H9 (cell line): ENCODE measurements around the gene NXPH1. TPM values are rescaled to one million over a fixed set of nuclear protein-coding genes. Genes with fewer than 3 reads are reported as not detected.

ENCODE experiments used
- DNase-seq: peaks from one replicate; pipeline ENCODE4 v3.0.0-alpha.2; 2017
- H2AFZ ChIP-seq: one replicate; pipeline ENCODE4 v1.6.1; 2013; ENCODE audit warnings: mild to moderate bottlenecking, low read length, control low read depth, moderate library complexity
- H2AK5ac ChIP-seq: 2 replicates; pipeline ENCODE4 v1.6.1; 2013; ENCODE audit warnings: low read length, control low read depth, mixed read lengths; ENCODE audit not compliant: insufficient read length
- H2BK120ac ChIP-seq: one replicate; pipeline ENCODE4 v1.6.1; 2013; ENCODE audit warnings: low read depth, mild to moderate bottlenecking, low read length, control low read depth, inconsistent platforms; ENCODE audit not compliant: poor library complexity, severe bottlenecking
- H2BK12ac ChIP-seq: 2 replicates; pipeline ENCODE4 v1.6.1; 2013; ENCODE audit warnings: low read length, control low read depth, mixed read lengths, low read depth; ENCODE audit not compliant: insufficient read length
- H2BK15ac ChIP-seq: 2 replicates; pipeline ENCODE4 v1.6.1; 2013; ENCODE audit warnings: low read depth, low read length, control low read depth
- H2BK20ac ChIP-seq: one replicate; pipeline ENCODE4 v1.6.1; 2013; ENCODE audit warnings: low read depth, mild to moderate bottlenecking, low read length, control low read depth, inconsistent platforms; ENCODE audit not compliant: poor library complexity, severe bottlenecking
- H2BK5ac ChIP-seq: 2 replicates; pipeline ENCODE4 v1.6.1; 2013; ENCODE audit warnings: low read length, control low read depth, mixed read lengths; ENCODE audit not compliant: insufficient read length
- H3K14ac ChIP-seq: 2 replicates; pipeline ENCODE4 v1.6.1; 2013; ENCODE audit warnings: low read length, control low read depth; ENCODE audit not compliant: insufficient read depth
- H3K18ac ChIP-seq: 2 replicates; pipeline ENCODE4 v1.6.1; 2013; ENCODE audit warnings: low read depth, mild to moderate bottlenecking, mixed read lengths, low read length, control low read depth; ENCODE audit not compliant: insufficient read length
- H3K23ac ChIP-seq: 2 replicates; pipeline ENCODE4 v1.6.1; 2013; ENCODE audit warnings: low read length, control low read depth, mixed read lengths, low read depth; ENCODE audit not compliant: insufficient read length
- H3K23me2 ChIP-seq: 2 replicates; pipeline ENCODE4 v1.6.1; 2013; ENCODE audit warnings: low read depth, mild to moderate bottlenecking, mixed read lengths, low read length, control low read depth; ENCODE audit not compliant: insufficient read length, poor library complexity, severe bottlenecking
- H3K27ac ChIP-seq: 2 replicates; pipeline ENCODE4 v1.5.1; 2013; ENCODE audit warnings: low read length, control low read depth, mixed read lengths, low read depth; ENCODE audit not compliant: insufficient read length
- H3K27me3 ChIP-seq: 2 replicates; pipeline ENCODE4 v1.6.1; 2013; ENCODE audit warnings: low read length, control low read depth, inconsistent platforms; ENCODE audit not compliant: insufficient read depth
- H3K4ac ChIP-seq: 2 replicates; pipeline ENCODE4 v1.6.1; 2013; ENCODE audit warnings: low read depth, mild to moderate bottlenecking, control low read depth, inconsistent platforms, low read length, moderate library complexity
- H3K4me1 ChIP-seq: 2 replicates; pipeline ENCODE4 v1.6.1; 2013; ENCODE audit warnings: low read length, control low read depth, inconsistent platforms; ENCODE audit not compliant: insufficient read depth
- H3K4me2 ChIP-seq: 2 replicates; pipeline ENCODE4 v1.6.1; 2013; ENCODE audit warnings: low read length, control low read depth, mixed read lengths; ENCODE audit not compliant: insufficient read length, insufficient read depth
- H3K56ac ChIP-seq: 2 replicates; pipeline ENCODE4 v1.6.1; 2013; ENCODE audit warnings: low read depth, mild to moderate bottlenecking, mixed read lengths, low read length, control low read depth; ENCODE audit not compliant: insufficient read length
- H3K79me1 ChIP-seq: 2 replicates; pipeline ENCODE4 v1.6.1; 2013; ENCODE audit warnings: low read depth, mild to moderate bottlenecking, moderate library complexity, low read length, control low read depth, inconsistent platforms; ENCODE audit not compliant: insufficient read depth, poor library complexity, severe bottlenecking
- H3K79me2 ChIP-seq: 2 replicates; pipeline ENCODE4 v1.6.1; 2013; ENCODE audit warnings: low read length, control low read depth, inconsistent platforms; ENCODE audit not compliant: insufficient read depth
- H3K9ac ChIP-seq: 2 replicates; pipeline ENCODE4 v1.6.1; 2013; ENCODE audit warnings: low read length, control low read depth, mixed read lengths; ENCODE audit not compliant: insufficient read length; ENCODE audit errors: extremely low read depth
- H3K9me3 ChIP-seq: one replicate; pipeline ENCODE4 v1.6.1; 2013; ENCODE audit warnings: low read depth, low read length, inconsistent platforms; ENCODE audit not compliant: control insufficient read depth
- H3T11ph ChIP-seq: one replicate; pipeline ENCODE4 v1.6.1; 2013; ENCODE audit warnings: mild to moderate bottlenecking, low read length, control low read depth, inconsistent platforms
- H4K20me1 ChIP-seq: one replicate; pipeline ENCODE4 v1.6.1; 2013; ENCODE audit not compliant: control insufficient read depth, insufficient read length, insufficient read depth
- H4K5ac ChIP-seq: 2 replicates; pipeline ENCODE4 v1.6.1; 2013; ENCODE audit warnings: low read depth, mild to moderate bottlenecking, mixed read lengths, low read length, control low read depth; ENCODE audit not compliant: insufficient read length
- H4K8ac ChIP-seq: replicated peaks from 2 replicates; pipeline ENCODE4 v1.6.1; 2013; ENCODE audit warnings: low read length, control low read depth, mixed read lengths, low read depth; ENCODE audit not compliant: insufficient read length
- H4K91ac ChIP-seq: 2 replicates; pipeline ENCODE4 v1.6.1; 2013; ENCODE audit warnings: low read depth, mild to moderate bottlenecking, moderate library complexity, mixed read lengths, low read length, control low read depth; ENCODE audit not compliant: insufficient read length
- H3K27ac Mint-ChIP-seq, 3 experiments: 2 replicates in 2 of 3; 3 replicates in 1 of 3; pipeline ENCODE4 v1.8.0; 2020 to 2021; ENCODE audit warnings: mixed read lengths in 3 of 3, mild to moderate bottlenecking in 1 of 3, moderate library complexity in 1 of 3
- H3K27me3 Mint-ChIP-seq: 2 replicates; pipeline ENCODE4 v1.8.0; 2021; ENCODE audit warnings: low read depth, mild to moderate bottlenecking, moderate library complexity, mixed read lengths
- H3K36me3 Mint-ChIP-seq, 3 experiments: 2 replicates in 2 of 3; 3 replicates in 1 of 3; pipeline ENCODE4 v1.8.0; 2020 to 2021; ENCODE audit warnings: low read depth in 3 of 3, mixed read lengths in 3 of 3; ENCODE audit not compliant: insufficient read depth in 1 of 3
- H3K4me1 Mint-ChIP-seq, 2 experiments: 2 replicates each; pipeline ENCODE4 v1.8.0; 2020; ENCODE audit warnings: mixed read lengths in 2 of 2
- H3K4me3 Mint-ChIP-seq, 2 experiments: 2 replicates in 1 of 2; 3 replicates in 1 of 2; pipeline ENCODE4 v1.8.0; 2020 to 2021; ENCODE audit warnings: mild to moderate bottlenecking in 2 of 2, mixed read lengths in 2 of 2, moderate library complexity in 1 of 2
- H3K9me3 Mint-ChIP-seq, 2 experiments: 2 replicates in 1 of 2; 3 replicates in 1 of 2; pipeline ENCODE4 v1.8.0; 2020; ENCODE audit warnings: mild to moderate bottlenecking in 2 of 2, mixed read lengths in 2 of 2, moderate library complexity in 1 of 2
- CTCF ChIP-seq: fragments of 200-600 bp; sonication (generic); conservative IDR thresholded peaks from 3 replicates; pipeline ENCODE4 v1.8.0; 2021; ENCODE audit warnings: antibody characterized with exemption, mild to moderate bottlenecking
- WGBS: extraction: QIAGEN DNeasy Blood & Tissue Kit; methylation state at CpG from one replicate; pipeline ENCODE4 v1.1.7; 2013; ENCODE audit warnings: missing lambda C conversion rate, low lambda C conversion rate, mixed read lengths; ENCODE audit not compliant: insufficient read length; ENCODE audit errors: extremely low coverage; 5-methylcytosine and 5-hydroxymethylcytosine counted together
- total RNA-seq: library from RNA; stranded (reverse); gene quantifications from 2 replicates; pipeline ENCODE4 v1.2.1, GENCODE V29; 2021

NXPH1 gene
- total RNA-seq, 1 experiment from 2014 or later, result 0.15 TPM

GRCh38 chr7:8719102-8719501 is 285.7 kb downstream of the NXPH1 start:
- H3K4me2 ChIP-seq, result no peak overlapping the region
- WGBS, result no CpG with 5 or more reads among the region's 1 CpG
- no peaks in the 10 kb centered on the region; a peak in 1 of 4 replicates for H3K4me1 Mint-ChIP-seq

More at GRCh38 chr7:8719102-8719501, 285.7 kb downstream of the NXPH1 start:
- no peak overlapping the region for H2BK20ac ChIP-seq
- H3K56ac ChIP-seq, result no peak overlapping the region
- H2AFZ ChIP-seq, result no peak overlapping the region
- no peaks in the 10 kb centered on the region for H3K36me3 Mint-ChIP-seq
- H3K9me3 ChIP-seq, result no peaks in the 10 kb centered on the region
- H3K4me1 ChIP-seq, result no peaks in the 10 kb centered on the region
- peaks cover 0 to under 1% of the 10 kb centered on the region in 2 experiments; a peak in 1 of 5 replicates for H3K9me3 Mint-ChIP-seq
- no peak overlapping the region for H3K9ac ChIP-seq
- H3K27ac Mint-ChIP-seq, result no peak overlapping the region
- H2BK120ac ChIP-seq, result no peak overlapping the region
- H3K4ac ChIP-seq, result no peak overlapping the region
- no peak overlapping the region for H3T11ph ChIP-seq
- no peaks in the 10 kb centered on the region for H4K20me1 ChIP-seq
- no peaks in the 10 kb centered on the region for H3K79me2 ChIP-seq
- H2BK15ac ChIP-seq, result no peak overlapping the region
- no peak overlapping the region for H3K14ac ChIP-seq
- H3K18ac ChIP-seq, result no peak overlapping the region
- no peaks in the 10 kb centered on the region for H3K23me2 ChIP-seq
- no peak overlapping the region for H4K8ac ChIP-seq
- H4K5ac ChIP-seq, result no peak overlapping the region
- no peaks in the 10 kb centered on the region for H3K79me1 ChIP-seq
- H2BK5ac ChIP-seq, result no peak overlapping the region
- H3K23ac ChIP-seq, result no peak overlapping the region
- no peaks in the 10 kb centered on the region for H3K27me3 ChIP-seq
- no peak for TF ChIP-seq CTCF
- H2BK12ac ChIP-seq, result no peak overlapping the region
- no peaks in the 10 kb centered on the region; the same call in 1 of the 2 replicates for H3K27me3 Mint-ChIP-seq
- H2AK5ac ChIP-seq, result no peak overlapping the region
- DNase-seq, result no peak
- no peak overlapping the region for H3K27ac ChIP-seq
- H3K4me3 Mint-ChIP-seq, result no peak overlapping the region
- H4K91ac ChIP-seq, result no peak overlapping the region
